HG03064 (cell line): ENCODE data around the gene TMEM260.
"Not testable (repeated sequence)": the region's sequence is repeated elsewhere in the genome, so short reads cannot be mapped to it uniquely, and the experiment has no call there.

Source experiments
- ATAC-seq: cut with Tn5 transposase; IDR thresholded peaks from one replicate; pipeline ENCODE4 v1.9.1; 2021; ENCODE audit warnings: low read depth; ENCODE audit not compliant: unreplicated experiment

The TMEM260 gene

DNA sequence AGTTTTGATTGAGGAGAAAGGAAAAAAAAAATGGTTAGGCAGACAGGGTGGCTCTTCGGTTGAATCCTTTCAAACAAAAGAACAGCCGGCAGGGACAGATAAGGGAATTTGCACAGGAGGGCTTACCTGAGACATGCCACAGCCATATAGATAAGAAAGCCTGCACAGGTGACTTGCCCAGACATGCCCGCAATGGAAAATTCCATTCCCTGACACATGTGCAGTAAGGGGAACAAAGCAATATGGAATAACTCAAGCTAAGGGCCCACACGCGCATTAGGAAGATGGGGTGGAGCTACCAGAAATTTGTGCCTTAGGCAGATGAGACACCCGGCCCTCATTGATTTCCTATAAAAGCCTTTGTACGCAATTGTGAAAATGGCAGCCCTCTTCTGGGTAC, 86.7 kb downstream of the TMEM260 start:
- ATAC-seq, result no peak

DNA sequence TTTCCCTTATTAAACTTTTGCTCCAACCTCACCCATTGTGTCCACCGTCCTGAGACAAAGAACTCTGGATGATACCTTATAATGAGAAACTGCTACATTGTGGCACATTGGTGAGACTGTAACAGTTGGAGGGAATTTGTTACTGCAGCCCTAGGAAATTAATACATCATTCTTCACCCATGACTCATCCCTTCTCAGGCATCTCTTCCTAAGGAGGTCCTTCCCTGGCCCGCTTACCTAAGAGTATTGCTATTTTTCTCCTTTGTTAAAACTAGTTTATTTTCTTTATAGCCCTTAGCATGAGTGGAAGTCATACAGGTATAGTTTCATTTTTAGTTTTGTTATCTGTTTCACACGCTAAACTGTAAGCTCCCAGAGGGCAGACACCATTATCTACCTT, 87.1 kb downstream of the TMEM260 start:
- no peak for ATAC-seq

DNA sequence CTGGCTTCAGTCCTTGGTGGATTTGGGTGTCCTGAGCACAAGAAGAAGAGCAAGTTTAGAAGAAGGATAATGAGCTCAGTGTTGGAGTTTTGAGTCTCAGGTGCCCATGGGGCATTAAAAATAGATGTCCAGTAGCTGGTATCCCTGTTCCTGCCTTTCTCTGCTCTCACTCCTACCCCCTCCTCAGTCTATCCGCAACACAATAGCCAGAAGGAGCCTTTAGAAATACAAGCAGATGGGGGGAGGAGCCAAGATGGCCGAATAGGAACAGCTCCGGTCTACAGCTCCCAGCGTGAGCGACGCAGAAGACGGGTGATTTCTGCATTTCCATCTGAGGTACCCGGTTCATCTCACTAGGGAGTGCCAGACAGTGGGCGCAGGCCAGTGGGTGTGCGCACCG, 87.7 kb downstream of the TMEM260 start:
- ATAC-seq, result not testable (repeated sequence)

DNA sequence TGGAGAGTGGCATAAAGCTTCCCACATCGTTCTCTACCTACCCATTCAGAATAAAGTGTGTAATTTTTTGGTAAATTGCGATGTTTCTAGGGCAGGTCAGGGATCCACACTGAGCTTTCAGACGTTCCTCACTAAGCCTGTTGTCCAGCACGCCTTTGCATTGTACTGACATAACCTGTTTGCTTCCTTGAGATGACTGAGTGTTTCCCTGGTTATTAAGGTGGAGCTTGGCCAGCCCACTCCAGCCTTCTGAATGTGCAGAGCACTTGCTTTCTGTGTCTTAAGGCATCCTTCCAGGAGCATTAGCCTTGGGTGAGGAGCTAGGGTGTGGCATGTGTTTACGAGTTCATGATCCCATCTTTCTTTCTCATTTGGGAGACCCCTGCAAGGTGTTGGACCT, 96.4 kb downstream of the TMEM260 start:
- ATAC-seq, result no peak

DNA sequence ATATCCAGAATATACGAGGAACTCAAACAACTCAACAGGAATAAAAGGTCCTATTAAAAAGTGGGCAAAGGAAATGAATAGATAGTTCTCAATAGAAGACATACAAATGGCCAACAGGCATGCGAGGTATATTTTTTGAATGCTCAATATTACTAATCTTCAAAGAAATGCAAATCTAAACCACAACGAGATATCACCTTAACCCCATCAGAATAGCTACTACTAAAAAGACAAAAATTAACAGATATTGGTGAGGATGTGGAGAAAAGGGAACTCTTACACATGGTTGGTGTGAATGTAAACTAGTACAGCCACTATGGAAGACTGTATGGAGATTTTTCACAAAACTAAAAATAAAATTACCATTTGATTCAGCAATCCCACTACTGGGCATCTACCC, 99.2 kb downstream of the TMEM260 start:
- no peak for ATAC-seq

DNA sequence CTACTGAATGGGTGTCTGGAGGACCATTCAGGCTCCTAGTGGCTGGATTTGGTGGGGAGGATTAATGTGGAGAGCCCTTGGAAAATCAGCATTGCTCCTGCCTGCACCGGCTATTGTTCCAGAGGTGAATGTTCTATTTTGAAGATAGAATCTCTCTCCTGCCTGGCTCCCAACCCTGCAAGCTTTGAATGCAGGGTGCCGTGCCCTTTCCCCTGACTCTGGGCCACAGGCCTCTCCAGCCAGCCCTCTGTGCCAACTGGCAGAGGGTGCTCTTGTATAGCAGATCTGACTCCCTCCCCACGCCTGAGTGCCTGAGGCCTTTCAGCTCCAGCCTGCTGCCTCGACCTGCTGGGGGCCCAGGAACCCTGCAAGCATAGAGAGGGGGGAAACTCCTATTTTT, 106.8 kb downstream of the TMEM260 start:
- ATAC-seq, result no peak

DNA sequence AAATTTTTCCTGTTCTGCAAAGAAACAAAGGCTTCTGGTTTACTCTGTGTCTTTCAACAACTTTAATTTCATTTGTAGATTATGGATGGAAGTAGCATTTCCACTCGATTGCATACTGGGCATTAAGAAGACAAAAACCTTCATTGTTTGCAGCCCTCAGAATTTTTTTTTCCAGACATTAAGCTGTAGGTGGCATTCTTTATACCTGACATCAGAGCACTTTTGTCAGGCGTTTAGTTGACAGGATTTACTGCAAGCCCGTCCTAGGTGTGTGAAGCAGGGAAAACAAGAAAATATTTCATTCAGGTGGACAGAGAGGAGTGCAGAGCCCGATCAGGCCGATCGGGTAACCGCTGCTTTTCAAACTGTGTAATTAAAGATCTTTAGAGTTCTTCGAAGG, 107.5 kb downstream of the TMEM260 start:
- no peak for ATAC-seq

DNA sequence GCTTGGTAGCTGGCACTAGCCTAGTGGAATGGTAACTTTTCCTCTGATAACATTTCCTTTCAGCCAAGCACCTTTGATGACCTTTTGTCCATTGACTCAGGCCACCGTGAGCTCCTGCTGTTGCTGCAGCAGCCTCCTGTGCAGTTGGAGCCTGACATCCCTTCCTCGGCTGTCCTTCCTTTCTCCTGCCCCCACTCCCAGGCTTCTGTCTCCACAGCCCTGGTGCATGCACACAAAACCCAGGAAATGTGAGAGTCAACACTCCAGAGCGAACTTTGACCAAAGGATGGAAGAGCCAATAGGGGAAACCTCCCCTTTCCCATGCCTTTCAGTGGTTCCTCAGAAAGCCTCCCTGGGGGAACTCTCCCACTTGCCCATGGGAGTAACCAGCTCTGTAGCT, 115.0 kb downstream of the TMEM260 start:
- no peak for ATAC-seq

DNA sequence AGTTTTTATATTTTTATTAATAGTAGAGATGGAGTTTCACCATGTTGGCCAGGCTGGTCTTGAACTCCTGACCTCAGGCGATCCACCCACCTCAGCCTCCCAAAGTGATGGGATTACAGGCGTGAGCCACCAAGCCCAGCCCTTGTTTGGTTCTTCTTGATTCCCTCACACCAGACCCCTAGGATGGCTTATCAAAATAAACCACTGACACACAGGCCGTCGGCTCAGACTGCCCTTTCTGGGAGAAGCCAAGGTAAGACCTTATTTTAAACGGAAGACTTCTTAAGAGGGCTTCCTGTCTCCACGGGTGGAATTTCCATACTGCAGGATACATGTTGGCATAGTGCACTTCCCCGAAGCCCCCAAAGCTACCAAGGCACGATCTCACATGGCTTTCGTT, 115.6 kb downstream of the TMEM260 start:
- not testable (repeated sequence) for ATAC-seq
